HepG2 (cell line): Measurements from ENCODE around the gene PELI1. TPM values are rescaled to one million over a fixed set of nuclear protein-coding genes. Genes with fewer than 3 reads are reported as not detected.
"Not testable (repeated sequence)": the region's sequence is repeated elsewhere in the genome, so short reads cannot be mapped to it uniquely, and the experiment has no call there.

Experiments
- ATAC-seq: fragments of 200-7000 bp; cut with Tn5 transposase; 3 replicates; pipeline ENCODE4 v1.9.1; 2020; ENCODE audit warnings: mild to moderate bottlenecking, moderate library complexity
- BruUV-seq: library from RNA; stranded (reverse); fragments of 400-500 nt; replicated peaks from 2 replicates; lab custom pipeline; 2021; lab: Mats Ljungman, UMichigan
- CTCF ChIA-PET: fragments of 300-600 bp; formaldehyde crosslinking; extraction: SDS; loops from one replicate; lab custom pipeline; 2021; ENCODE audit warnings: low total read pairs, inconsistent platforms, low intra/inter-chr PET ratio; lab: Yijun Ruan, JAX
- POLR2A ChIA-PET: fragments of 350-600 bp; sonication (Branson Sonifier 250); formaldehyde crosslinking; loops from one replicate; lab custom pipeline; 2020; ENCODE audit warnings: antibody characterized with exemption, inconsistent platforms; lab: Yijun Ruan, JAX
- DNase-seq: peaks from one replicate; pipeline ENCODE4 v3.0.0-alpha.2; 2015; ENCODE audit warnings: low spot score
- FAIRE-seq: peaks from 3 replicates; lab custom pipeline; 2011; peaks lifted over from hg19 to GRCh38; lab: Jason Lieb, UNC
- H2AFZ ChIP-seq: one replicate; pipeline ENCODE4 v1.6.1; 2011; ENCODE audit warnings: low read length, inconsistent platforms
- H3K27ac ChIP-seq: fragments of 300-600 bp; 3 replicates; pipeline ENCODE4 v1.8.0; 2011; ENCODE audit warnings: mixed run types, mild to moderate bottlenecking, mixed read lengths, low read length, inconsistent platforms; ENCODE audit not compliant: insufficient read depth; ENCODE audit errors: extremely low read length
- H3K27me3 ChIP-seq, 2 experiments: fragments of 200-600 bp in 1 of 2; 2 replicates in 1 of 2; 3 replicates in 1 of 2; pipeline versions ENCODE4 v1.6.0 to v1.8.0; 2011; ENCODE audit warnings: low read length in 2 of 2, mild to moderate bottlenecking in 2 of 2, moderate library complexity in 2 of 2, inconsistent platforms in 1 of 2; ENCODE audit not compliant: insufficient read depth in 2 of 2, control insufficient read depth in 1 of 2
- H3K36me3 ChIP-seq, 2 experiments: fragments of 200-600 bp in 1 of 2; replicated peaks in 1 of 2; 2 replicates in 1 of 2; 3 replicates in 1 of 2; pipeline versions ENCODE4 v1.5.1 to v1.8.0; 2011; ENCODE audit warnings: low read length in 2 of 2, inconsistent platforms in 1 of 2; ENCODE audit not compliant: insufficient read depth in 2 of 2, control insufficient read depth in 1 of 2
- H3K4me1 ChIP-seq: 2 replicates; pipeline ENCODE4 v1.5.1; 2012; ENCODE audit warnings: low read length, inconsistent platforms; ENCODE audit not compliant: insufficient read depth
- H3K4me2 ChIP-seq: 2 replicates; pipeline ENCODE4 v1.6.0; 2011; ENCODE audit warnings: low read depth, low read length, inconsistent platforms
- H3K4me3 ChIP-seq, 3 experiments: fragments of 200-600 bp in 1 of 3; sonication (generic), shearing (Covaris generic) in 1 of 3; replicated peaks in 1 of 3; 2 replicates each; pipeline ENCODE4 v1.5.1; 2011 to 2016; ENCODE audit warnings: low read length in 3 of 3, inconsistent platforms in 2 of 3, low read depth in 2 of 3, mild to moderate bottlenecking in 2 of 3, control low read depth in 1 of 3, mixed read lengths in 1 of 3; ENCODE audit not compliant: insufficient read depth in 1 of 3
- H3K79me2 ChIP-seq: one replicate; pipeline ENCODE4 v1.6.1; 2011; ENCODE audit warnings: low read length, inconsistent platforms; ENCODE audit not compliant: insufficient read depth
- H3K9ac ChIP-seq: 2 replicates; pipeline ENCODE4 v1.6.0; 2011; ENCODE audit warnings: mild to moderate bottlenecking, low read depth, low read length, inconsistent platforms; ENCODE audit not compliant: insufficient read depth
- H3K9me3 ChIP-seq: 2 replicates; pipeline ENCODE4 v1.5.1; 2012; ENCODE audit warnings: mild to moderate bottlenecking, low read length
- H4K20me1 ChIP-seq: 2 replicates; pipeline ENCODE4 v1.6.0; 2011; ENCODE audit warnings: inconsistent platforms, mild to moderate bottlenecking, low read length, moderate library complexity; ENCODE audit not compliant: insufficient read depth
- ISX ChIP-seq: sonication (generic); formaldehyde crosslinking; conservative IDR thresholded peaks from 2 replicates; pipeline ENCODE4 v1.5.0; 2020; ENCODE audit warnings: missing genetic modification reagents
- JUN ChIP-seq: sonication (generic); formaldehyde crosslinking; IDR thresholded peaks from 2 replicates; pipeline ENCODE4 v1.4.0; 2020; ENCODE audit warnings: mild to moderate bottlenecking, missing genetic modification reagents
- MAFK ChIP-seq, 2 experiments: IDR thresholded peaks in 1 of 2; conservative IDR thresholded peaks in 1 of 2; 2 replicates each; pipeline ENCODE4 v1.6.1; 2011; ENCODE audit warnings: improper control_type of control experiment in 2 of 2, low read length in 2 of 2
- NAIF1 ChIP-seq: sonication (generic); formaldehyde crosslinking; IDR thresholded peaks from 2 replicates; pipeline ENCODE4 v1.5.0; 2020; ENCODE audit warnings: mild to moderate bottlenecking, missing genetic modification reagents, borderline replicate concordance
- SRSF1 ChIP-seq: fragments of 200-400 bp; formaldehyde crosslinking; optimal IDR thresholded peaks from 2 replicates; pipeline ENCODE3; 2017; ENCODE audit warnings: mild to moderate bottlenecking, low read depth, low read length, moderate library complexity
- ZNF660 ChIP-seq: sonication (generic); formaldehyde crosslinking; IDR thresholded peaks from 2 replicates; pipeline ENCODE4 v1.5.1; 2020; ENCODE audit warnings: mild to moderate bottlenecking, low read depth, missing genetic modification reagents, borderline replicate concordance
- ZNF737 ChIP-seq: sonication (generic); formaldehyde crosslinking; IDR thresholded peaks from 2 replicates; pipeline ENCODE4 v1.5.0; 2020; ENCODE audit warnings: missing genetic modification reagents, mild to moderate bottlenecking, borderline replicate concordance
- ZNF768 ChIP-seq: sonication (generic); formaldehyde crosslinking; IDR thresholded peaks from 2 replicates; pipeline ENCODE4 v1.4.0; 2020; ENCODE audit warnings: missing genetic modification reagents
- WGBS: methylation state at CpG from one replicate; pipeline ENCODE4 v1.1.6; 2017; ENCODE audit warnings: low lambda C conversion rate; 5-methylcytosine and 5-hydroxymethylcytosine counted together
- in situ Hi-C: cut with HindIII; loops from 2 replicates; pipeline ENCODE4 v1.10.0; 2017; ENCODE audit warnings: low pct_unique_long_range_greater_than_20kb; ENCODE audit not compliant: extremely low pct_ligation_motif_present
- intact Hi-C: fragments of 100-400 bp; cut with micrococcal nuclease; formaldehyde crosslinking; loops from one replicate; pipeline ENCODE4 v1.10.0; 2022; ENCODE audit not compliant: unreplicated experiment
- polyA plus RNA-seq, 8 experiments: library from polyadenylated mRNA; depleted of rRNA in 3 of 8; stranded (reverse) in 7 of 8; unstranded in 1 of 8; fragments of >200 nt; fragmentation: Illumina TruSeq in 4 of 8; extraction: Trizol in 4 of 8; gene quantifications; 2 replicates each; pipeline versions ENCODE4 v1.2.1 to v1.2.3, GENCODE V29; 2011 to 2016; ENCODE audit warnings: low read depth in 4 of 8, missing spikeins in 1 of 8, mixed read lengths in 1 of 8; ENCODE audit not compliant: insufficient read depth in 1 of 8
- total RNA-seq, 5 experiments: library from RNA; depleted of rRNA; stranded (reverse); fragments of >200 nt; fragmentation: Illumina TruSeq; extraction: Trizol; gene quantifications; 2 replicates each; pipeline ENCODE4 v1.2.3, GENCODE V29; 2016; ENCODE audit warnings: low read depth in 1 of 5
- TF ChIP-seq, protein P1 (sequence below): sonication (generic); formaldehyde crosslinking; IDR thresholded peaks from 2 replicates; pipeline ENCODE4 v1.5.1; 2020; ENCODE audit warnings: mild to moderate bottlenecking, missing genetic modification reagents, moderate library complexity
- TF ChIP-seq, protein P2 (sequence below): IDR thresholded peaks from 2 replicates; pipeline ENCODE4 v1.6.1; 2012; ENCODE audit warnings: low read depth, low read length, improper control_type of control experiment

PELI1 gene
- total and polyA plus RNA-seq, 2 of the 13 experiments (the other 11 are each of a cell fraction or from before 2014, with no cell fraction given) = 12.5 to 16.2 TPM

- no peak for TF ChIP-seq ZNF660 (CRISPR knock-in tag)
- TF ChIP-seq ISX (CRISPR knock-in tag) = no peak
- TF ChIP-seq NAIF1 = no peak
Measured at GRCh38 chr2:64081046-64081445, 63.2 kb downstream of the PELI1 start (continued).

DNA sequence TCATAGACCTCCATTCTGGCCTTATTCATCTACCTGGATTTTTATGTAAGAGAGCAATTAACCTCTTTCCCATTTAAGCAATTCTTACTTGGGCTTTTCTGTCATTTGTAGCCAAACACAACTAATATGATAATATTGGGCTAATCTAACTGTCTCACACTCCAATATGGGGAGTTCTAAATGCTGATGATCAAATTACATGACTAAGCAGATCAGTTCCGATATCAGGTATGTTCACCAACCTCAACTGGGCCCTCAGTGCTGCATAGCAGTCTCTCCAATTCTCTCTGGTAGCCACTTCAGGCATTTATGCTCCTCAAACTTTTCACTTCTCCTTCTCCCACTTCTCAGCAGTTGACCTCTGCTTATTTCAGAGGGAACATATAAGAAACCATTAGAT is 64.0 kb downstream of the PELI1 start:
- TF ChIP-seq, protein P1, sequence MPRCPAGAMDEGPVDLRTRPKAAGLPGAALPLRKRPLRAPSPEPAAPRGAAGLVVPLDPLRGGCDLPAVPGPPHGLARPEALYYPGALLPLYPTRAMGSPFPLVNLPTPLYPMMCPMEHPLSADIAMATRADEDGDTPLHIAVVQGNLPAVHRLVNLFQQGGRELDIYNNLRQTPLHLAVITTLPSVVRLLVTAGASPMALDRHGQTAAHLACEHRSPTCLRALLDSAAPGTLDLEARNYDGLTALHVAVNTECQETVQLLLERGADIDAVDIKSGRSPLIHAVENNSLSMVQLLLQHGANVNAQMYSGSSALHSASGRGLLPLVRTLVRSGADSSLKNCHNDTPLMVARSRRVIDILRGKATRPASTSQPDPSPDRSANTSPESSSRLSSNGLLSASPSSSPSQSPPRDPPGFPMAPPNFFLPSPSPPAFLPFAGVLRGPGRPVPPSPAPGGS (CRISPR knock-in tag) = no peak
- TF ChIP-seq MAFK (conservative IDR thresholded peaks at IDR 0.05 in 1 of 2, IDR thresholded peaks at IDR 0.05 in 1 of 2; ENCODE audit: low read length in 2 of 2) (peak; percentile 35 to 52; a peak in 1 of 4 replicates), ZNF737 (CRISPR knock-in tag) (no peak), SRSF1 (no peak), ZNF768 (no peak), JUN (CRISPR knock-in tag) (no peak)
- TF ChIP-seq, protein P2, sequence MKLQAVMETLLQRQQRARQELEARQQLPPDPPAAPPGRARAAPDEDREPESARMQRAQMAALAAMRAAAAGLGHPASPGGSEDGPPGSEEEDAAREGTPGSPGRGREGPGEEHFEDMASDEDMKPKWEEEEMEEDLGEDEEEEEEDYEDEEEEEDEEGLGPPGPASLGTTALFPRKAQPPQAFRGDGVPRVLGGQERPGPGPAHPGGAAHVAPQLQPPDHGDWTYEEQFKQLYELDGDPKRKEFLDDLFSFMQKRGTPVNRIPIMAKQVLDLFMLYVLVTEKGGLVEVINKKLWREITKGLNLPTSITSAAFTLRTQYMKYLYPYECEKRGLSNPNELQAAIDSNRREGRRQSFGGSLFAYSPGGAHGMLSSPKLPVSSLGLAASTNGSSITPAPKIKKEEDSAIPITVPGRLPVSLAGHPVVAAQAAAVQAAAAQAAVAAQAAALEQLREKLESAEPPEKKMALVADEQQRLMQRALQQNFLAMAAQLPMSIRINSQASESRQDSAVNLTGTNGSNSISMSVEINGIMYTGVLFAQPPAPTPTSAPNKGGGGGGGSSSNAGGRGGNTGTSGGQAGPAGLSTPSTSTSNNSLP = no peak
- TF ChIP-seq, all 625 proteins: peak for 1
- Histone ChIP-seq H2AFZ (no peak overlapping the region), H3K27ac (no peak overlapping the region), H3K9me3 (no peaks in the 10 kb centered on the region), H3K27me3 (peaks cover 0 to 17% of the 10 kb centered on the region in 2 experiments; a peak in 3 of 5 replicates), H3K9ac (no peak overlapping the region), H3K36me3 (no peaks in the 10 kb centered on the region), H3K4me2 (no peak overlapping the region), H3K4me1 (no peaks in the 10 kb centered on the region), H3K4me3 (no peak overlapping the region), H3K79me2 (no peaks in the 10 kb centered on the region), H4K20me1 (no peaks in the 10 kb centered on the region)
- DNase-seq (no peak), ATAC-seq (no peak), FAIRE-seq (no peak)
- intact Hi-C loops (no loop called here), in situ Hi-C loops (no loop called here)
- ChIA-PET CTCF (no interaction called here), POLR2A (no interaction called here)
- BruUV-seq = no TSS peak
- WGBS = 38% methylated on average over 1 of the region's 1 CpG

- H3K4me2 ChIP-seq, POLR2A ChIA-PET, H4K20me1 ChIP-seq, FAIRE-seq, H3K9ac ChIP-seq, H3K79me2 ChIP-seq, H3K4me1 ChIP-seq, in situ Hi-C loops, DNase-seq, H3K36me3 ChIP-seq, H2AFZ ChIP-seq, ATAC-seq, CTCF ChIA-PET, H3K4me3 ChIP-seq, H3K9me3 ChIP-seq, H3K27ac ChIP-seq, intact Hi-C loops, BruUV-seq: not testable (repeated sequence)
- 44% methylated on average over 6 of the region's 6 CpGs for WGBS
- H3K27me3 ChIP-seq = peaks cover 0 to 17% of the 10 kb centered on the region in 2 experiments; a peak in 3 of 5 replicates
Measured at GRCh38 chr2:64079688-64080087, 64.5 kb downstream of the PELI1 start.
